Right renal cortex interstitium (tissue), 3 donors: ENCODE measurements around the gene SLC6A14. TPM values are rescaled to one million over a fixed set of nuclear protein-coding genes. Genes with fewer than 3 reads are reported as not detected.

ENCODE experiments used
- DNase-seq, 3 donors: peaks; one replicate each; pipeline ENCODE4 v3.0.0-alpha.2; 2013; ENCODE audit warnings: low read depth in 3 of 3, low spot score in 2 of 3
- polyA plus RNA-seq, 3 donors: library from polyadenylated mRNA; unstranded; fragments of 120-200 nt; gene quantifications; one replicate each; pipeline ENCODE4 v1.2.1, GENCODE V29; 2013; ENCODE audit not compliant: insufficient read length in 3 of 3

Gene SLC6A14, protein sequence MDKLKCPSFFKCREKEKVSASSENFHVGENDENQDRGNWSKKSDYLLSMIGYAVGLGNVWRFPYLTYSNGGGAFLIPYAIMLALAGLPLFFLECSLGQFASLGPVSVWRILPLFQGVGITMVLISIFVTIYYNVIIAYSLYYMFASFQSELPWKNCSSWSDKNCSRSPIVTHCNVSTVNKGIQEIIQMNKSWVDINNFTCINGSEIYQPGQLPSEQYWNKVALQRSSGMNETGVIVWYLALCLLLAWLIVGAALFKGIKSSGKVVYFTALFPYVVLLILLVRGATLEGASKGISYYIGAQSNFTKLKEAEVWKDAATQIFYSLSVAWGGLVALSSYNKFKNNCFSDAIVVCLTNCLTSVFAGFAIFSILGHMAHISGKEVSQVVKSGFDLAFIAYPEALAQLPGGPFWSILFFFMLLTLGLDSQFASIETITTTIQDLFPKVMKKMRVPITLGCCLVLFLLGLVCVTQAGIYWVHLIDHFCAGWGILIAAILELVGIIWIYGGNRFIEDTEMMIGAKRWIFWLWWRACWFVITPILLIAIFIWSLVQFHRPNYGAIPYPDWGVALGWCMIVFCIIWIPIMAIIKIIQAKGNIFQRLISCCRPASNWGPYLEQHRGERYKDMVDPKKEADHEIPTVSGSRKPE
- polyA plus RNA-seq, result under 1 TPM; 0.06 to 0.24 (median 0.10) TPM

DNA sequence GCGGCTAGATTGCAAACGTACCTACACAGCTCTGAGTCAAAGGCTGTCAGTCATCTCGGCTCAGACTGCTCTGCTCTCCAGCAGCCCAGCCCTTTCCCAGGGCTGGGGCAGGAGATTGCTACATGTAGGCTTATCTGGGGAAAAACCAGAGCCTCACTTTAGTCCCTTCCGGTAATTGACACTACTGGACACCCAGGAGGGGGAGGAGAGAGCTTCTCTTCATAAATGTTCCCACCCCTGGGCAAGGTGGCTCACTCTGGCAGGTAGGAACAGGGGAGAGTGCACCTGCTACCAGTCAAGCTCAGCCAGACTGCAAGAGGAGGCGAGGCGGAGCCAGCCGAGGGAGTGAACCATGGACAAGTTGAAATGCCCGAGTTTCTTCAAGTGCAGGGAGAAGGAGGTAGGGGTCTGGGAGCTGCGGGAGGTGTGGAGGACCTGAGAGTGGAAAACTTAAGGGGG is at the start of gene SLC6A14:
SLC6A14 (plus strand) TSS at position 249 of the 459 bp plus-strand sequence; CDS start at position 353, 104 bp downstream.
- no peak for DNase-seq

DNA sequence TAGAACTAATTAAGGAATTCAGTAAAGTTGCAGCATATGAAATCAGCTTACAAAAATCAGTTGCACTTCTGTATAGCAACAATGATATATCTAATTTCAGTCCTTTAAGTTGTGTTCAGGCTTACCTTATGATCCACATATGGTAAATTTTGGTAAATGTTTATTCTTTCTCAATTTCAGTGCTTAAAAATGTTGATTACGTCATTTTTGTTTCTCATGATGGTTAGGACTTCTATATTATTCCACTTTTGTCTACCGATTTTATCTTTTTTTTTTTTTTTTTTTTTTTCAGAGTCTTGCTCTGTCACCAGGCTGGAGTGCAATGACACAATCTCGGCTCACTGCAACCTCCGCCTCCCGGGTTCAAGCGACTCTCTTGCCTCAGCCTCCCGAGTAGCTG is 40.7 kb upstream of the SLC6A14 start:
- DNase-seq, result no peak

DNA sequence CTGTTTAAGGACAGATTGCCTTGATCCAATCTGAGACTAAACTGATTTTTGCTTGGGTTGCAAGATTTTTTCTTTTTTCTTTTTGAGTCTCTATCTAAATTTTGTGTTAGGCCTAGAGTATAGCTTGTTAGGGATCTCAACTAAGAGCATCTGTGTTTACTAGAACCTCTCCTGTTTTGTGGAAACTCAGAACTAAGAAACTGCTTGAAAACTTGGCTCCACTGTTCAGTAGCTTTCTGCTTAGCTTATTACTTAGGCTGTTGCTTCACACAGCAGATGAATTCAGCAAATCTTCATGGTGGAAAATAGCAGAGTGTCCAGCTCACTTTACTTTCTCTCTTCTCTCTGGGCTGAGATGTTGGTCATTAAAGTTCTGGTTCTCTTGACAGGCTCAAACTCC is 36.7 kb upstream of the SLC6A14 start:
- no peak for DNase-seq

DNA sequence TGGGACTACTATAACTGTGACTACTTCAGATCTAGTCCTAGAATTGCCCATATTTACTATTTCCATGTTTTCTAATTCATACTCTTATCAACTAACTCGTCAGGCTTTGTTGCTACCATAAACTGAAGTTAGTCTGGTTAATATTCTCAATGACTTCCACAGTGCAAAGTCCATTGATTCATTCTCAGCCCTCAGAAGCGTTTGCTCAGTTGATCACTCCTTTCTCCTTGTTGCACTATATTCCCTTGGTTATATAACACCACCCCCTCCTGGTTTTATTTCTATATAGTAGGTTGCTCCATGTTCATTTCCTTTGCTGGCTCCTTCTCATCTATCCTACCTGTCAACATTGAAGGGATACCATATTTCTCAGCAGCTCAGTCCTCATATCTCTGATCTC is 27.2 kb upstream of the SLC6A14 start:
- DNase-seq, result no peak

DNA sequence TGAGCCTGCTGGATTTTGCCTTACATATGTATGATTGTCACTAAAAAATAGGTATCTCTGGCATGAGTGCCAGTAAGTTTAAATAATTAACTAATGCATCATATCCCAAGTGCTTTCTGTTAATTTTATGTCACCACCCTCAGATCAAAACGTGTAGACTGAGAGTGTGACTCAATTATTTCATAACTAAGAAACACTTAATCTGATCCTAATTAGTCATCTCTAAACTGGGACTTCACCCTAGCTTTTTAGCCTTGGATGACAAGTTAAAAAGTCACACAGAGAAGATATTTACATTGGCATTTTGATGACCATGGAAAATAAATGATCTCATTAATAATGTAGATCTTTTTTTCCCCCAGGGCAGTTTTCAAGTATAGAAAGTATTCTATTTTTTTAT is 23.1 kb upstream of the SLC6A14 start:
- no peak for DNase-seq

DNA sequence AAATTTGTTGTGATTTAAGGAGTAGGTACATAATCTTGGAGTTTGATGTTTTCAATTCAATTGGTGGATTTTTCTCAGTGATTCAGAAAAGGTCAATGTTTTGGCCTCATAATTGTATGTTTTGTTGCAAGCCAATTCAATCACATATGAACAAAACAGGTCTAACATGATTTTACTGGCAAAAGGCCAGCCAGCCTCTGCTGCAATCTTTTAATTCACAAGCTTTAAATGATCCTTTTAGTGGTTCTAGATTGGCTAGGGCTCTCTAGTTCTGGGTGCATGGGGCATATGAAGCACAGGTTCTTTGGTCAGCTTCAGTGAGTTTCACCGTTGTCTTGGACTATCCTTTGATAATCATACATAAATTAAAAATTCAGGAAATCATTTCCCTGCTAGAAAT is 19.2 kb upstream of the SLC6A14 start:
- DNase-seq, result no peak

DNA sequence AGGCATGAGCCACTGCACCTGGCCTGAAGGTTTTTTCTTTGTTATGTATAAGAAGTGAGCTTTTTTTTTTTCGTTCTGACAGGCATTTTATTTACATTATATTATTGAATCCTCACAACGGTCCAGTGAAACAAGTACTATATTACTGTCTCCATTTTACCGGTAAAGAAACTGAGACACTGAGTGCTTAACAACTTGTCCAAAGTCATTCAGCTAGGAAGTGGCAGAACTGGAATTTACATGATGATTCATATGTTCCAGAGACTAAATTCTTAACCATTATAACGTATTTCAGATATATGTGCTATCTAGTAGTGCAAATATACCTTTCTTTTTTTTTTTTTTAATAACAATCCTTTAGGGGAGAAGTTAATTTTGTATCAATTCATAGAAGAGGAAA is 18.4 kb upstream of the SLC6A14 start:
- DNase-seq, result no peak

DNA sequence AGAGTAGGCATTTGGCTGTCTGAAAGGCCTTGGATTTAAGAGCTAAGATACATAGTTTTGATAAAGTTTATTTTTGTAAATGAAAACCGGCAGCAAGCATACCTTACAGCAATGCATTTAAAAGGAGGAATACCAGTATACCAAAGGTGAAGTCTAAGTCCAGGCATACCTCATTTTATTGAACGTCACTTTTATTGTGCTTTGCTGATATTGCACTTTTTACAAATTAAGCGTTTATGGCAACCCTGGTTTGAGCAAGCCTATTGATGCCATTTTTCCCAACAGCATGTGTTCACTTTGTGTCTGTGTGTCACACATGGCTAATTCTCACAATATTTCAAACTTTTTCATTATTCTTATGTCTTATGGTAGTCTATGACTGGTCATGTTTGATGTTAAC is 8.4 kb upstream of the SLC6A14 start:
- no peak for DNase-seq

DNA sequence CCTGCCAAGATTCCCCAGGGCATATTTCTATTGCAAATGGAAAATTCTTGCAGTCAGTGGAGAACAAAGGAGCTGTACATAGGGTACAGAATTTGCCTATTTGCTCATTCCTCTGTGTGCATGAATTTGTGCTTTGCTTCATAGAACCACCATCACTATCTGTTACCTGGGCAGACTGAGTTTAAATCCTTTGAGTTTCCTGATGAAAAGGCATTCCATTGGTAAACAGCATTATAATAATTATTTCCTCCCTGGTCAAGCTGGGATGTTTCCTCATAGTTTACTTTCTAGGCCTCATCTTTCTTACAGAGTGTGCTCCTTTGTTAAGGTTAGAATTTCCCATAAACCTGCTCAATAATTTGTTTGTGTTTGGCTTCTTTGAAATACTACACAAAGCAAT is 809 bp upstream of the SLC6A14 start:
- DNase-seq, result no peak

DNA sequence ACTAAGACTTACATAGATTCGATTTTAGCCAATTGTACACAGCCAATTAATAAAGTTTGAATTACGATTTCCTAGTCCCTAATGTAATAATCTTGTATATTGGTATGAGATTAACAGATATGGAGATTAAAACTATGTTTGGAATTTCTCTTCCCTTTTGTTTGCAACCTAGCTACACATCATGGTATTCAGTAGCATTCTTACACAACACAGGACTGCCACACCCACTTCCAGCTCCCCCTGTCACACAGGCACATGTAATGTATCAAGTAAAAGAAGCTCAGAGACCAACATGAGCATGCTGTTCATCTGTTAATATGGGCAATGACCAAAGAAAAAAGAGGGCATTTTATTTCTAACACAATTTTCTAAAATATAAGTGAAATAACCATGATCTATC is 12.8 kb downstream of the SLC6A14 start:
- no peak for DNase-seq

DNA sequence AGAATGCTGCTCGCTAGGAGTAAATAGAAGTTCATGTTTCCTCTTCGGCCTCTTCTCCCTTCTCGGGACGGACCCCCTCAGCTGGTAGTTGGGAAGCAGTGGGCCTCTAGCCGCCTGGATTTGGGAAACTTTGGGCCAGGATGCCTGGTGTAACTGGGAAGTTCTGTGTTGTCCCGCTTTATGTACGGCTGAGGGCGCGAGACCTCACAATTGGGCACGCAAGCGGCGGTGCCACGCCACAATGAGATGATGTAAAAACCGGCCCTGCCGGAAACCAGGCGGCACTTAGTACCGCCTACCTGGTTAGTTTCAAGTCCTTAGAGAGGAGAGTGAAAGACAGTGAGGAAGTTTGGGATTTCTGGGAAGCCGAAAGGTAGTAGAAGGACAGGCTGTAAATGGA is 26.4 kb downstream of the SLC6A14 start, which contains the start of gene CT83:
CT83 (minus strand) TSS at position 155 of the 400 bp plus-strand sequence; CDS start at position 35, 120 bp downstream.
- DNase-seq, result no peak

DNA sequence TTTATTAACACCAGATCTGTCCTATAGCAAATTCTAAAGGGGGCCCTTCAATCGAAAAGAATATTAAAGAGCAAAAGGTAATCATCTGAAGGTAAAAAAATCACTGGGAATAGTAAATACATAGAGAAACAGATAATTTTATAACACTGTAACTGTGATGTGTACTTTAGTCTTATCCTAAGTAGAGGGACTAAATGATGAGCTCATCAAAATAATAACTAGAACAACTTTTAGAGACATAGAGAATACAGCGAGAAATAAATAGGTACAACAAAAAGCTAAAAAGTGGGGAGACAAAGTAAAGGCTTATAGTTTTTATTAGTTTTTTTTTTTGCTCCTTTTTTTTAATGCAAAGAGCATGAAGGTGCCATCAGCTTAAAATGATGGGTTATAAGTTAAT is 43.7 kb downstream of the SLC6A14 start:
- DNase-seq, result no peak

DNA sequence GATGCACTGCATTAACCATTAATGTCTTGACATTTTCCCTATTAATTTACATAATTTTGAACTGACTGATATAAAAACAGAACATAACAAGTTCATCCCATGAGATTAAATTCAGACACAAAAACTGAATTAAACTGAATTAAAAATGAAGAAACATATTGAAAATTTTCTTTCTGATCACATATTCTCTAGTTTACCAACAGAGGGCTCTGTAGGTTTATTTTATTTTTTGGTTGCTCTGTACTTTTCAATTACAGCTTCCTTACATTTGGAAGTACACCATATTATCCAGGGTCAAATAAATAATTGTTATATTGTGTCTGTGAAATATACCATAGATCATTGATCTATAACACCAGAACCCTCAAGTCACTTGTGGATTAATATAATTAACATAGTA is 53.7 kb downstream of the SLC6A14 start:
- DNase-seq, result no peak

DNA sequence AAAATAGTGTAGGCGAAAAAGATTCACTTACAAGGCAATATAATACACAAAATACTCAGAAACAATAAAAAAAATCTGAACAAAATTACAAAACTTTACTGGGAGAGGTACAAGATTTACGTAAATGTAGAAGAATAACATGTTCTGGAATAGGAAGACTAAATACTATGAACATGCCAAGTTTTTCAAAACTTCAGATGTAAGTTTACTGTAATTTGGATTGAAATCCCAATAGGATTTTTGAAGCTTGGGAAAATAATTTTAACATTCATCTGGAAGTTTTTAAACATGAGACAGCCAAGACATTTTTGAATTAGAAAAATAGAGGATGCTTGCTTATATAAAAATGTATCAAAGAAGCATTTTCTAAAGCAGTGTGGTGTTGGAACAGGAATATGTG is 56.9 kb downstream of the SLC6A14 start:
- no peak for DNase-seq

DNA sequence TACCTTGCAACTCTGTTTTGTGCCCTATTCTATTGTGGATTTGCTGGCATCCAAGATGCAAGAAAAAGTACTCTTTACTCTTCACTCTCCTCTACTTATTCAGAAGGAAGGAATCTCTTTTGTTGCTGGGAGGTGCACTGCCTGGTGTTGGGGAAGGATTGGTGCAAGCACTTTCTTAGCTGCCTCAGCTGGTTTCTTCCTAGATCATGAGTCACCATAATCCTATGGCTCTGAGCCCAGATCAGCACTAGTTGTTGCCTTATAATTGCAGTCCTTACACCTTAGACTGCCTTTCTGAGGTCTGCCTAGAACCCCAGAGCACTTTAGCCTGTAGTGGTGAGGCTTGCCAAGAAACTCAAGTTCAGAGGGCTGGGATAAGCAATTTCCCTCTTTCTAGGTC is 63.4 kb downstream of the SLC6A14 start:
- no peak for DNase-seq

Other genes with a start within 250 kb of the SLC6A14 start
- not detected for gene CT83, start 26.4 kb downstream of the SLC6A14 start, polyA plus RNA-seq